Neutrophil (primary cell): ENCODE data around the gene TXK.
"Not testable (repeated sequence)": the region's sequence is repeated elsewhere in the genome, so short reads cannot be mapped to it uniquely, and the experiment has no call there.

Experiments
- H3K27ac ChIP-seq: fragments of 200-600 bp; sonication (generic); 2 replicates; pipeline ENCODE4 v1.5.1; 2016; ENCODE audit warnings: mild to moderate bottlenecking, moderate library complexity
- H3K27me3 ChIP-seq: fragments of 200-600 bp; sonication (generic); 2 replicates; pipeline ENCODE4 v1.6.0; 2016; ENCODE audit warnings: mild to moderate bottlenecking
- H3K36me3 ChIP-seq: fragments of 200-600 bp; sonication (generic); 2 replicates; pipeline ENCODE4 v1.5.1; 2017
- H3K4me1 ChIP-seq, 2 experiments: fragments of 200-600 bp in 1 of 2; sonication (generic) in 1 of 2; 1 replicate in 1 of 2; 2 replicates in 1 of 2; pipeline versions ENCODE4 v1.5.1 to v1.6.1; 2013 to 2016; ENCODE audit warnings: low read depth in 1 of 2, low read length in 1 of 2, mild to moderate bottlenecking in 1 of 2, moderate library complexity in 1 of 2; ENCODE audit not compliant: control insufficient read depth in 1 of 2, insufficient read depth in 1 of 2
- H3K4me3 ChIP-seq, 2 experiments: fragments of 200-600 bp in 1 of 2; sonication (generic) in 1 of 2; 1 replicate in 1 of 2; 2 replicates in 1 of 2; pipeline ENCODE4 v1.5.1; 2013 to 2016; ENCODE audit warnings: low read depth in 1 of 2, low read length in 1 of 2, mild to moderate bottlenecking in 1 of 2, moderate library complexity in 1 of 2
- H3K9me3 ChIP-seq: fragments of 200-600 bp; sonication (generic); 2 replicates; pipeline ENCODE4 v1.5.1; 2016
- TF ChIP-seq, protein P1 (sequence below): fragments of 200-600 bp; sonication (generic); IDR thresholded peaks from 2 replicates; pipeline ENCODE4 v1.5.1; 2016; ENCODE audit warnings: antibody characterized with exemption

The TXK gene

DNA sequence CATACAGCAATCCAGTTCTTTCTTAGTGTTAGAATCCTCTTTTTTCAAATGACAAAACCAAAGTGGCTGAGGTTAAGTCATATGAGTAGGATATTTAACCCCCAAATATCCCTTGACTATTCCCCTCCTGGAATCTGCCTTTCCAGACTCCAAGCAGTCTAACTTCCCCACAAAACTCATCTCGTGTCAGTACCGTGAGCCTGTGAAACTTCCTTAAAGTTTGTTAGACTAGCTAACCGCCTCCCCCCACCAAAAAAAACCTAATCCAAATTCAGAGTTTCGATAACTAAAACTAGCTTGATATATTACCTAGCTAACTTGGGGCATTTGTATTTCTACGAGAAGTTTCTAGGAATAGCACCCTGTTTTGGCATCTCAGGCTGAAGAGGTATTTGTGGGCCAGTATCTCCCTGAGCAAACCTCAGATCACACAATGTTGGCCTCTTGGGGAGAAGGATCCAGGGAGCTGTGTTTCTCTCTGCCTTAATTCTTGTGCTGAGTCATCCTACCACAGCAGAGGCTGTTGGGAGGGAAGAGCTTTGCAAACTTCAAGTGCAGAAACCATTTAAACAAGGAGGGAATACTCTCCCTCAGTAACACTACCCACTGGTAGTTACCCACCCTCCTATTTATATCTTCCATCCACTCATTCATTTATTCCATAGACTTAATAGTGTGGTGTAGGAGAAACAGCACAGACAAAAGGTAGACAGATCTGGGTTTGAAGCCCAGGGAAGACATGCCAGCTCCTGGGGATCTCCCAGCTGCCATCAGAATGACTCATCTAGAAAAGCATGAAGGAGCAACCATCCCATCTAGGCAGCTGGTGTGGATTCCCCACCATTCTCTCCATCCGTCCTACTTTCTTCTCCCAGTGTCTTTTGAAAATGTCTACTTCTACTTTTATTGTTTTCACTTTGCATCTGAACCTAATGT lies 39.3 kb upstream of the TXK start:
- peaks cover 0 to 4% of the 10 kb centered on the region in 2 experiments for H3K4me1 ChIP-seq
- no peak overlapping the region for H3K4me3 ChIP-seq
- no peaks in the 10 kb centered on the region for H3K27me3 ChIP-seq
- no peaks in the 10 kb centered on the region for H3K9me3 ChIP-seq
- TF ChIP-seq, protein P1, sequence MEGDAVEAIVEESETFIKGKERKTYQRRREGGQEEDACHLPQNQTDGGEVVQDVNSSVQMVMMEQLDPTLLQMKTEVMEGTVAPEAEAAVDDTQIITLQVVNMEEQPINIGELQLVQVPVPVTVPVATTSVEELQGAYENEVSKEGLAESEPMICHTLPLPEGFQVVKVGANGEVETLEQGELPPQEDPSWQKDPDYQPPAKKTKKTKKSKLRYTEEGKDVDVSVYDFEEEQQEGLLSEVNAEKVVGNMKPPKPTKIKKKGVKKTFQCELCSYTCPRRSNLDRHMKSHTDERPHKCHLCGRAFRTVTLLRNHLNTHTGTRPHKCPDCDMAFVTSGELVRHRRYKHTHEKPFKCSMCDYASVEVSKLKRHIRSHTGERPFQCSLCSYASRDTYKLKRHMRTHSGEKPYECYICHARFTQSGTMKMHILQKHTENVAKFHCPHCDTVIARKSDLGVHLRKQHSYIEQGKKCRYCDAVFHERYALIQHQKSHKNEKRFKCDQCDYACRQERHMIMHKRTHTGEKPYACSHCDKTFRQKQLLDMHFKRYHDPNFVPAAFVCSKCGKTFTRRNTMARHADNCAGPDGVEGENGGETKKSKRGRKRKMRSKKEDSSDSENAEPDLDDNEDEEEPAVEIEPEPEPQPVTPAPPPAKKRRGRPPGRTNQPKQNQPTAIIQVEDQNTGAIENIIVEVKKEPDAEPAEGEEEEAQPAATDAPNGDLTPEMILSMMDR = no peak
- H3K36me3 ChIP-seq = peaks cover 8% of the 10 kb centered on the region
- H3K27ac ChIP-seq = no peak overlapping the region

DNA sequence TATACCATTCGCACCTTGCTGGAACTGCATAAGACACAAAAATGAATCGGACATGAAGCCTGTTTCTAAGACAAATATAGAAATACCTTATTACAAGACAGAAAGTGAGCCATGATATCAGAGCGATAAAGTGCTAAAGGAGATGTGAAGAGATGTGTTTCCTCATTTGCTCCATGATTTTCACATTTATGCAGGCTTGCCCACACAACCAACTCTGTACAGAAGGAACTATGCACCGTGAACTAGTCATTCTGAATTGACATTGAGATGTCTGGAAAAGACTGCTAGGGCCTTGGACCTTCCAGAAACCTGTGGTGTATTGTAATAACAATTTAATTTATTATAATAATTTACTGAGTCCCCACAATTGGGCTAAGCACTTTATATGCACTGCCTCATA lies 38.6 kb upstream of the TXK start:
- Histone ChIP-seq H3K27ac (no peak overlapping the region), H3K4me1 (peaks cover 0 to 4% of the 10 kb centered on the region in 2 experiments), H3K9me3 (no peaks in the 10 kb centered on the region), H3K4me3 (no peak overlapping the region), H3K36me3 (peaks cover 14% of the 10 kb centered on the region), H3K27me3 (no peaks in the 10 kb centered on the region)
- TF ChIP-seq, protein P1 = no peak

DNA sequence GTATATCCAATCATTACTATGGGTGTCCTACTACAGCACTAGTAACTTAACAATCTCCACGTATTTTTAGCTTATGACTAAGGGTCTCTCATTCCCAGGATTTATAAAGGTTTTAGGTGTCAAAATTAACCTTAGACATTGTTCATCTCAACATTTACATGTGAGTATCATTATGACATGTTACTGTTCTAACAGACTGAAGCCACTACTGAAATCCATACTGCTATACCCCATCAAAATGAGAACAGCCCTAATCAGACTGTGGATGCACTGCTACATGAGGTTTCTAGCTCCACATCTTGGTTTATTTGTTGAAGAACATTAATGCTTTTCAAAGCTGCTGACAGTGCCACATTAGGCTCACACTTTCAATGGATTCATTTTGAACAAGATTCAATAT lies 35.6 kb upstream of the TXK start:
- Histone ChIP-seq H3K36me3 (peaks cover 25% of the 10 kb centered on the region), H3K27me3 (no peaks in the 10 kb centered on the region), H3K9me3 (no peaks in the 10 kb centered on the region), H3K27ac (no peak overlapping the region), H3K4me1 (peaks cover 0 to 4% of the 10 kb centered on the region in 2 experiments), H3K4me3 (no peak overlapping the region)
- TF ChIP-seq, protein P1 = no peak

DNA sequence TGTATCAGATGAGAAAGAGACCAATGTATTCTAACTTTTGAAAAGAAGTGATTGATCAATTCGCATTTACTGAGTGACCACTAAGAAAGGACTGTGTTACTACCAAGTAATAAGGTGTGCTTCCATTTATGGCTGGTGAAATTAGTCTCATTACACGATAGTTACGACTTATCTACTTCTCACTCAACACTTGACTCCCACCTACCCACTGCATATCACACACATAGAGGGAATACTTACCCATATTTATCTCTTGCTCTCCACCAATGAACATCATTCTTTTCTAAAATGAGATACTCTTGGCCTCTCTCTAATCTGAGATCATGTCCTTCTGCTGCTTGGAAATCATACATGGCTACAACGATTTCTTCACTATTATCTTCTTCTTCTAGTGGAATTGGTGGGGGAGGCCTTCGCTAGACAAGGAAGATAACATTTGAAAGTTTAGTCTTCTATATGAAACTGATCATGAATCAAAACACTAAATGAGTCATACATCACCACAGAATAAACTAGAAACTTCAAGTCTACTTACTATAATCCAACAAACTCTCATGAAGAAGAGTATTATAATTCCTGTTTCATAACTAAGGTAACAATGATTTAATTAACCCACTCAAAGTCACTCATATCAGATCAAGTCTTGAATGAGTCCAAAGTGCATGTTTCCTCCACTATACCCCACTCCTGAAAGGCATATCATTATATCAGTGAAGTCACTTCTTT lies 33.7 kb upstream of the TXK start:
- Histone ChIP-seq H3K4me3 (no peak overlapping the region), H3K27ac (no peak overlapping the region), H3K36me3 (peaks cover 30% of the 10 kb centered on the region), H3K4me1 (no peaks in the 10 kb centered on the region), H3K9me3 (no peaks in the 10 kb centered on the region), H3K27me3 (no peaks in the 10 kb centered on the region)
- TF ChIP-seq, protein P1 = no peak

- not testable (repeated sequence) for H3K27ac ChIP-seq, H3K27me3 ChIP-seq, H3K4me1 ChIP-seq, H3K9me3 ChIP-seq, H3K4me3 ChIP-seq
- H3K36me3 ChIP-seq = peaks cover 36% of the 10 kb centered on the region
Observed at GRCh38 chr4:48164561-48164960, 30.5 kb upstream of the TXK start.

DNA sequence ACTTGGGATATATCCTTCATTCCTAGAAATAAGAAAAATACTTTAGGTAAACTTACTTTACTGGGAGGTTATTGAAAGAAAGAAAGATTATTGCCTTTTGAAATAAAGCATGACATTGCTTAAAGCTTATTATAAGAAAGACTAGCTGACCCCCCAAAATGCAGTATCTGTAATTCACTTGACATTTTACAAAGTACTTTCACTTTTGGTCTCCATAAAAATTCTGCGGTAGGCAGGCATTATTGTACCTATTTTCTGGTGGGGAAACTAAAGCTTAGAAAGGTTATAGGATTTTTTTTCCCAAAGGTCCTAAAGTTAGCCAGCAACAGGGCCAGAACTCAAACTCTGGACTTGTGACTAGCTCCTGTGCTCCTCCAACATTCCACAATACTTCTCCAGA lies 29.7 kb upstream of the TXK start:
- no peaks in the 10 kb centered on the region for H3K4me1 ChIP-seq
- TF ChIP-seq, protein P1 = no peak
- H3K27me3 ChIP-seq = no peaks in the 10 kb centered on the region
- no peak overlapping the region for H3K27ac ChIP-seq
- peaks cover 36% of the 10 kb centered on the region for H3K36me3 ChIP-seq
- no peak overlapping the region for H3K4me3 ChIP-seq
- no peaks in the 10 kb centered on the region for H3K9me3 ChIP-seq
